Mammary epithelial cell (primary cell): ENCODE measurements around the gene BCL11B.

Experiments used
- CTCF ChIP-seq, 2 donors: IDR thresholded peaks in 1 of 2; conservative IDR thresholded peaks in 1 of 2; 2 replicates each; pipeline ENCODE4 v1.5.1; 2011 to 2012; ENCODE audit warnings: inconsistent platforms in 2 of 2, low read length in 2 of 2, mild to moderate bottlenecking in 2 of 2, control low read depth in 1 of 2, low read depth in 1 of 2; ENCODE audit not compliant: insufficient read depth in 1 of 2; ENCODE audit errors: extremely low read depth in 1 of 2
- EZH2 ChIP-seq: IDR thresholded peaks from 2 replicates; pipeline ENCODE4 v1.6.1; 2012; ENCODE audit warnings: low read length, inconsistent platforms, borderline replicate concordance

DNA sequence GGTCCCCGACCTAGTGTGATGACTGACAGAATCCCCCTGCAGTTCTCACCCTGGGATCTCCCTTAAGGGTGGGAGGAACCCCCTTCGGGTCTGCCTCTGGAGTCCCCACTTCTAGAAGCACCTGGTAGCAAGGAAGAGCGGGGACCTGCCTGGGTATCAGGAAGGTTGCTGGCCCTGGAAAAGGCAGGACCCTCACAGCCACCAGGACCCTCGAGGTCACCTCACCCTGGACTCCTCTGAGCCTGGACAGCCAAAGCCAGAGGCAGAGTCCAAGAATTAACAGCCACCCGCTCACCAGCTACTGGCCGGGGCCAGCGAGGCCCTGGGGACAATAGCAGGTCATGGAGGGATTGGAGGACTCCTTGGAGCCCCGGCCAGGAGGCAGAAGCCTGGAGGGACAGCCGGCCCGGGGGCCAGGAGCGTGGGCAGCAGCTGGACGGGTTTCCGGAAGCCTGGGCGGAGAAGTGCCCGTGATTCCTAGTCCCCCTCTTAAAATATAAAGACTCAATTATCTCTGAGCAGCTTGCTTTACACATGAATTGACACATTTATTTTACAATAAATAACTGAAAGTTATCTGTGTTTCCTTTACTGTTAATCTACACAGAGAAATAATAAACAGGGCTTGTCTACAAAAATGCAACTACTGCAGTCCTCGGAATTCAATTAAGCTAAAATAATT lies 17.5 kb downstream of the BCL11B start:
- TF ChIP-seq EZH2, result no peak
- no peak for TF ChIP-seq CTCF (conservative IDR thresholded peaks at IDR 0.05 in 1 of 2, IDR thresholded peaks at IDR 0.05 in 1 of 2; ENCODE audit: extremely low read depth in 1 of 2, insufficient read depth in 1 of 2, low read depth in 1 of 2, low read length in 2 of 2)
